HepG2 (cell line): Measurements from ENCODE around the gene ZNF48. TPM values are rescaled to one million over a fixed set of nuclear protein-coding genes. Genes with fewer than 3 reads are reported as not detected.

ENCODE experiments used
- BHLHE40 ChIP-seq: IDR thresholded peaks from 2 replicates; pipeline ENCODE4 v1.6.1; 2011; ENCODE audit warnings: low read length, improper control_type of control experiment
- DR1 ChIP-seq: sonication (generic); formaldehyde crosslinking; IDR thresholded peaks from 2 replicates; pipeline ENCODE4 v1.8.0; 2021; ENCODE audit warnings: mild to moderate bottlenecking, missing genetic modification reagents, inconsistent platforms
- ELF3 ChIP-seq: IDR thresholded peaks from 2 replicates; pipeline ENCODE4 v1.6.1; 2016; ENCODE audit warnings: missing genetic modification reagents, missing compliant biosample characterization
- FOXP4 ChIP-seq: sonication (generic); formaldehyde crosslinking; IDR thresholded peaks from 2 replicates; pipeline ENCODE4 v1.4.0; 2020; ENCODE audit warnings: missing genetic modification reagents
- HES4 ChIP-seq: sonication (generic); formaldehyde crosslinking; IDR thresholded peaks from 2 replicates; pipeline ENCODE4 v1.9.0; 2021; ENCODE audit warnings: mild to moderate bottlenecking, missing genetic modification reagents, borderline replicate concordance
- JUN ChIP-seq: sonication (generic); formaldehyde crosslinking; IDR thresholded peaks from 2 replicates; pipeline ENCODE4 v1.4.0; 2020; ENCODE audit warnings: mild to moderate bottlenecking, missing genetic modification reagents
- LRRFIP1 ChIP-seq: sonication (generic); formaldehyde crosslinking; conservative IDR thresholded peaks from 2 replicates; pipeline ENCODE4 v1.4.0; 2020; ENCODE audit warnings: missing genetic modification reagents
- POLR2A ChIP-seq, 2 experiments: IDR thresholded peaks; 2 replicates each; pipeline ENCODE4 v1.6.1; 2011; ENCODE audit warnings: low read depth in 2 of 2, low read length in 2 of 2, mild to moderate bottlenecking in 1 of 2, moderate library complexity in 1 of 2; ENCODE audit not compliant: insufficient read depth in 1 of 2
- RFX1 ChIP-seq: fragments of 450-650 bp; IDR thresholded peaks from 2 replicates; pipeline ENCODE4 v1.6.1; 2017
- TFAP4 ChIP-seq: sonication (generic); IDR thresholded peaks from 2 replicates; pipeline ENCODE4 v1.6.1; 2016; ENCODE audit warnings: low read depth, borderline replicate concordance
- ZNF121 ChIP-seq: sonication (generic); formaldehyde crosslinking; IDR thresholded peaks from 2 replicates; pipeline ENCODE4 v1.5.0; 2020; ENCODE audit warnings: mild to moderate bottlenecking, missing genetic modification reagents
- ZNF550 ChIP-seq: sonication (generic); formaldehyde crosslinking; IDR thresholded peaks from 2 replicates; pipeline ENCODE4 v1.4.0; 2020; ENCODE audit warnings: mild to moderate bottlenecking, missing genetic modification reagents, borderline replicate concordance
- ZNF562 ChIP-seq: sonication (generic); formaldehyde crosslinking; IDR thresholded peaks from 2 replicates; pipeline ENCODE4 v1.8.0; 2022; ENCODE audit warnings: missing genetic modification reagents, borderline replicate concordance
- ZNF773 ChIP-seq: sonication (generic); formaldehyde crosslinking; IDR thresholded peaks from 2 replicates; pipeline ENCODE4 v1.4.0; 2020; ENCODE audit warnings: missing genetic modification reagents, borderline replicate concordance
- polyA plus RNA-seq, 8 experiments: library from polyadenylated mRNA; depleted of rRNA in 3 of 8; stranded (reverse) in 7 of 8; unstranded in 1 of 8; fragments of >200 nt; fragmentation: Illumina TruSeq in 4 of 8; extraction: Trizol in 4 of 8; gene quantifications; 2 replicates each; pipeline versions ENCODE4 v1.2.1 to v1.2.3, GENCODE V29; 2011 to 2016; ENCODE audit warnings: low read depth in 4 of 8, missing spikeins in 1 of 8, mixed read lengths in 1 of 8; ENCODE audit not compliant: insufficient read depth in 1 of 8
- total RNA-seq, 5 experiments: library from RNA; depleted of rRNA; stranded (reverse); fragments of >200 nt; fragmentation: Illumina TruSeq; extraction: Trizol; gene quantifications; 2 replicates each; pipeline ENCODE4 v1.2.3, GENCODE V29; 2016; ENCODE audit warnings: low read depth in 1 of 5
- TF ChIP-seq, protein P1 (sequence below): sonication (generic); formaldehyde crosslinking; IDR thresholded peaks from 2 replicates; pipeline ENCODE4 v1.8.1; 2023; ENCODE audit warnings: mild to moderate bottlenecking, missing genetic modification reagents, borderline replicate concordance
- TF ChIP-seq, protein P2 (sequence below): sonication (generic); formaldehyde crosslinking; IDR thresholded peaks from 2 replicates; pipeline ENCODE4 v1.8.0; 2022; ENCODE audit warnings: missing genetic modification reagents, mild to moderate bottlenecking, moderate library complexity, borderline replicate concordance
- TF ChIP-seq, protein P3 (sequence below): sonication (generic); formaldehyde crosslinking; IDR thresholded peaks from 2 replicates; pipeline ENCODE4 v1.8.0; 2022; ENCODE audit warnings: low read depth, missing genetic modification reagents

Gene ZNF48
- total and polyA plus RNA-seq, 2 of the 13 experiments (the other 11 are each of a cell fraction or from before 2014, with no cell fraction given), result 9.9 to 12.3 TPM

GRCh38 chr16:30445408-30446202, 50.4 kb downstream of the ZNF48 start, which contains the start of gene SEPHS2 (continued):
- TF ChIP-seq RFX1 (no peak), ZNF121 (CRISPR knock-in tag) (no peak), DR1 (CRISPR knock-in tag) (no peak), BHLHE40 (peak; percentile 97), FOXP4 (CRISPR knock-in tag) (peak; percentile 71), HES4 (CRISPR knock-in tag) (peak; percentile 72), ZNF562 (CRISPR knock-in tag) (no peak), POLR2A (IDR thresholded peaks at IDR 0.05; ENCODE audit: insufficient read depth in 1 of 2, low read depth in 2 of 2, low read length in 2 of 2) (peak; percentile 92 to 100), ZNF773 (CRISPR knock-in tag) (no peak), TFAP4 (no peak), ELF3 (CRISPR knock-in tag) (peak; percentile 83), ZNF550 (CRISPR knock-in tag) (no peak), JUN (CRISPR knock-in tag) (peak; percentile 40; the same call in 1 of the 2 replicates), LRRFIP1 (CRISPR knock-in tag) (no peak)
- TF ChIP-seq, protein P1, sequence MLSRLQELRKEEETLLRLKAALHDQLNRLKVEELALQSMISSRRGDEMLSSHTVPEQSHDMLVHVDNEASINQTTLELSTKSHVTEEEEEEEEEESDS (CRISPR knock-in tag), result no peak
- TF ChIP-seq, protein P2, sequence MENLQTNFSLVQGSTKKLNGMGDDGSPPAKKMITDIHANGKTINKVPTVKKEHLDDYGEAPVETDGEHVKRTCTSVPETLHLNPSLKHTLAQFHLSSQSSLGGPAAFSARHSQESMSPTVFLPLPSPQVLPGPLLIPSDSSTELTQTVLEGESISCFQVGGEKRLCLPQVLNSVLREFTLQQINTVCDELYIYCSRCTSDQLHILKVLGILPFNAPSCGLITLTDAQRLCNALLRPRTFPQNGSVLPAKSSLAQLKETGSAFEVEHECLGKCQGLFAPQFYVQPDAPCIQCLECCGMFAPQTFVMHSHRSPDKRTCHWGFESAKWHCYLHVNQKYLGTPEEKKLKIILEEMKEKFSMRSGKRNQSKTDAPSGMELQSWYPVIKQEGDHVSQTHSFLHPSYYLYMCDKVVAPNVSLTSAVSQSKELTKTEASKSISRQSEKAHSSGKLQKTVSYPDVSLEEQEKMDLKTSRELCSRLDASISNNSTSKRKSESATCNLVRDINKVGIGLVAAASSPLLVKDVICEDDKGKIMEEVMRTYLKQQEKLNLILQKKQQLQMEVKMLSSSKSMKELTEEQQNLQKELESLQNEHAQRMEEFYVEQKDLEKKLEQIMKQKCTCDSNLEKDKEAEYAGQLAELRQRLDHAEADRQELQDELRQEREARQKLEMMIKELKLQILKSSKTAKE (CRISPR knock-in tag), result no peak
- TF ChIP-seq, protein P3, sequence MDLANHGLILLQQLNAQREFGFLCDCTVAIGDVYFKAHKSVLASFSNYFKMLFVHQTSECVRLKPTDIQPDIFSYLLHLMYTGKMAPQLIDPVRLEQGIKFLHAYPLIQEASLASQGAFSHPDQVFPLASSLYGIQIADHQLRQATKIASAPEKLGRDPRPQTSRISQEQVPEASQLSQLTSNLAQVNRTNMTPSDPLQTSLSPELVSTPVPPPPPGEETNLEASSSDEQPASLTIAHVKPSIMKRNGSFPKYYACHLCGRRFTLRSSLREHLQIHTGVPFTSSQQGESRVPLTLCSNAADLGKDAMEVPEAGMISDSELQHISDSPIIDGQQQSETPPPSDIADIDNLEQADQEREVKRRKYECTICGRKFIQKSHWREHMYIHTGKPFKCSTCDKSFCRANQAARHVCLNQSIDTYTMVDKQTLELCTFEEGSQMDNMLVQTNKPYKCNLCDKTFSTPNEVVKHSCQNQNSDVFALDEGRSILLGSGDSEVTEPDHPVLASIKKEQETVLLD (CRISPR knock-in tag), result no peak
